ENCODE results near the gene CEACAM16.
"Not testable (repeated sequence)": the region's sequence is repeated elsewhere in the genome, so short reads cannot be mapped to it uniquely, and the experiment has no call there.

DNA sequence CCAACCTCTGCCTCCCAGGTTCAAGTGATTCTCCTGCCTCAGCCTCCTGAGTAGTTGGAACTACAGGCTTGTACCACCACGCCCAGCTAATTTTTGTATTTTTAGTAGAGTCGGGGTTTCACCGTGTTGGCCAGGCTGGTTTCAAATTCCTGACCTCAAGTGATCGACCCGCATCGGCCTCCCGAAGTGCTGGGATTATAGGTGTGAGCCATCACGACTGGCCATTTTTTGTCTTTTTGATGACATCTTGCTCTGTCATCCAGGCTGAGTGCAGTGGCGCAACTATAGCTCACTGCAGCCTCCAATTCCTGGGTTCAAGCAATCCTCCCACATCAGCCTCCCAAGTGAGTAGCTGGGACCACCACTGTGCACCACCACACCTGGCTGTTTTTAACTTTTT lies 21.4 kb downstream of the CEACAM16 start:
- TF ChIP-seq, protein P1, sequence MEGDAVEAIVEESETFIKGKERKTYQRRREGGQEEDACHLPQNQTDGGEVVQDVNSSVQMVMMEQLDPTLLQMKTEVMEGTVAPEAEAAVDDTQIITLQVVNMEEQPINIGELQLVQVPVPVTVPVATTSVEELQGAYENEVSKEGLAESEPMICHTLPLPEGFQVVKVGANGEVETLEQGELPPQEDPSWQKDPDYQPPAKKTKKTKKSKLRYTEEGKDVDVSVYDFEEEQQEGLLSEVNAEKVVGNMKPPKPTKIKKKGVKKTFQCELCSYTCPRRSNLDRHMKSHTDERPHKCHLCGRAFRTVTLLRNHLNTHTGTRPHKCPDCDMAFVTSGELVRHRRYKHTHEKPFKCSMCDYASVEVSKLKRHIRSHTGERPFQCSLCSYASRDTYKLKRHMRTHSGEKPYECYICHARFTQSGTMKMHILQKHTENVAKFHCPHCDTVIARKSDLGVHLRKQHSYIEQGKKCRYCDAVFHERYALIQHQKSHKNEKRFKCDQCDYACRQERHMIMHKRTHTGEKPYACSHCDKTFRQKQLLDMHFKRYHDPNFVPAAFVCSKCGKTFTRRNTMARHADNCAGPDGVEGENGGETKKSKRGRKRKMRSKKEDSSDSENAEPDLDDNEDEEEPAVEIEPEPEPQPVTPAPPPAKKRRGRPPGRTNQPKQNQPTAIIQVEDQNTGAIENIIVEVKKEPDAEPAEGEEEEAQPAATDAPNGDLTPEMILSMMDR (IDR thresholded peaks at IDR 0.05; ENCODE audit: low read depth, low read length, poor library complexity, severe bottlenecking) = not testable (repeated sequence)
- TF ChIP-seq EZH2phosphoT487 (IDR thresholded peaks at IDR 0.05; ENCODE audit: borderline replicate concordance, low read length) = not testable (repeated sequence)
